PFSK-1 (cell line): ENCODE results near the gene CEL.

Experiments used
- FOXP2 ChIP-seq: optimal IDR thresholded peaks from 2 replicates; pipeline ENCODE3; 2011; ENCODE audit warnings: borderline replicate concordance, control low read depth, inconsistent platforms; ENCODE audit not compliant: insufficient read depth; ENCODE audit errors: extremely low read length, extremely low read depth
- POLR2AphosphoS5 ChIP-seq: IDR thresholded peaks from 2 replicates; pipeline ENCODE4 v1.6.1; 2012; ENCODE audit warnings: low read depth, mild to moderate bottlenecking, control low read depth, low read length, moderate library complexity
- REST ChIP-seq, 2 experiments: IDR thresholded peaks; 2 replicates each; pipeline versions ENCODE4 v1.6.1 to v1.8.0; 2011 to 2012; ENCODE audit warnings: low read depth in 2 of 2, low read length in 2 of 2, control low read depth in 1 of 2, inconsistent platforms in 1 of 2, mild to moderate bottlenecking in 1 of 2, moderate library complexity in 1 of 2; ENCODE audit not compliant: insufficient read depth in 1 of 2
- SIN3A ChIP-seq: IDR thresholded peaks from 2 replicates; pipeline ENCODE4 v1.6.1; 2012; ENCODE audit warnings: mild to moderate bottlenecking, low read length, moderate library complexity, borderline replicate concordance; ENCODE audit not compliant: insufficient read depth
- TAF1 ChIP-seq: IDR thresholded peaks from 2 replicates; pipeline ENCODE4 v1.6.1; 2012; ENCODE audit warnings: low read length, control low read depth, borderline replicate concordance; ENCODE audit not compliant: insufficient read depth

CEL gene

GRCh38 chr9:133063159-133063499 lies 1.3 kb downstream of the CEL start:
- TF ChIP-seq FOXP2 = no peak
- no peak for TF ChIP-seq REST (IDR thresholded peaks at IDR 0.05; ENCODE audit: insufficient read depth in 1 of 2, low read depth in 2 of 2, low read length in 2 of 2)

- TF ChIP-seq FOXP2 (no peak), POLR2AphosphoS5 (no peak), REST (IDR thresholded peaks at IDR 0.05; ENCODE audit: insufficient read depth in 1 of 2, low read depth in 2 of 2, low read length in 2 of 2) (no peak), TAF1 (no peak), SIN3A (no peak)
Observed at GRCh38 chr9:133063500-133064231, 1.9 kb downstream of the CEL start.

GRCh38 chr9:133064241-133065069 lies 2.7 kb downstream of the CEL start:
- TF ChIP-seq FOXP2 (no peak), SIN3A (no peak), TAF1 (no peak), POLR2AphosphoS5 (no peak), REST (IDR thresholded peaks at IDR 0.05; ENCODE audit: insufficient read depth in 1 of 2, low read depth in 2 of 2, low read length in 2 of 2) (no peak)

GRCh38 chr9:133065070-133065388 lies 3.2 kb downstream of the CEL start:
- TF ChIP-seq TAF1 (no peak), FOXP2 (no peak), POLR2AphosphoS5 (no peak), REST (IDR thresholded peaks at IDR 0.05; ENCODE audit: insufficient read depth in 1 of 2, low read depth in 2 of 2, low read length in 2 of 2) (no peak)
